ENCODE results near the gene TPRX2.
"Not testable (repeated sequence)": the region's sequence is repeated elsewhere in the genome, so short reads cannot be mapped to it uniquely, and the experiment has no call there.

Gene TPRX2

DNA sequence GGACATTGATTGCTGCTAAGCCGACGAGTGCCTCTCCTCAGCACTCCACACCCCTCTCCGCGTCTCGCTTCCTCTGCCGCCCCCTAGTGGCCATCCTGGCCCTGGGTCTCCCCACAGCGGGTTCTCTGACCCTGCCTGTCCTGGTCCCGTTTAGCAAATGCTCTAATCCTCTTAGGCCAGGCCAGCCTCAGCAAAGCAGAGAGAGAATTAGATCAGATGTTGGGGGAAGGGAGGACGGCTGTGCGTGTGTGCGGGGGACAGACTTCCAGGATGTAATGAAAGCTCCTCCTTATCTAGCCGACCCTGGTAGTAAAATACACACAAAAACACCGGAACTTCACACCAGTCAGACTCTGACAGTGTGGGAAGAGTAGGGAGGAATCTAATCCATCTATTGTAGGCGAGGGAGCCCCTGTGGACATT is 4.5 kb downstream of the TPRX2 start:
- no peak for FAIRE-seq

DNA sequence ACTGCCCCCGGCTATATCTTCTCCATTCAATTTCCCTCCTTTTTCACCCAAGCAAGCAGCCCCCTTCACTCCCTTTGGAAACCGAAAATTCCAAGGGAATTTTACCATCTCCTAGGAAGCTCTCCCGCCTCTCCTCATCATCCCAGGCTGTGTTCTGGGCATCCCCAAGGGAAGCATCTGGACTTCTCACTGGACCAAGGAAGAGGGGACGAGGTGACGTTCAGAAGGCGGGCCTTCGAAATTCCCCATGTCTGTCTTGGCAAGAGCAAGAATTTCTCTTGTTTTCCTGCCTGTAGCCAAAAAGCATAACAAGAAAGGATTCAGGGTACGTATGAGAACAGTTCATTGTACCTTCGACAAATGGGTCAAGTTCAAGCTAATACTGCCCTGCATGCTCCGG is 6.1 kb downstream of the TPRX2 start:
- FAIRE-seq: no peak

DNA sequence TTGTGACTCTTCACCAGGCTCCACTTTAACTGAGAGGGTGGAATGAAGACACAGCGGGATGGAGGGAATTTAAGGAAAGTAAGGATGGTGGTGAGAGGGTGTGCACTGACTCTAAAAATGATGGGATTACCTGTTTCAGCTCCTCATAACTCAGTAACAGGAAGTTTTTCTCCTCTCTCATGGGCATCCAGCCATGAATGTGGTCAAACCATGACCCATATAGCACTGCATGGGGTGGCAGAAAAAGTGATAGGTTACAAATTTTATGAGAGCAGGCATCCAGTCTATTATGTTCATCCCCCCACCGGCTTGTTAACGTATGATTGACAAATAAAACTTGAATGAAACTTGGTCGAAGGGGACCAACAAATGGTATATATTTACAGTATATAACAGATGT is 19.9 kb downstream of the TPRX2 start:
- FAIRE-seq: no peak

DNA sequence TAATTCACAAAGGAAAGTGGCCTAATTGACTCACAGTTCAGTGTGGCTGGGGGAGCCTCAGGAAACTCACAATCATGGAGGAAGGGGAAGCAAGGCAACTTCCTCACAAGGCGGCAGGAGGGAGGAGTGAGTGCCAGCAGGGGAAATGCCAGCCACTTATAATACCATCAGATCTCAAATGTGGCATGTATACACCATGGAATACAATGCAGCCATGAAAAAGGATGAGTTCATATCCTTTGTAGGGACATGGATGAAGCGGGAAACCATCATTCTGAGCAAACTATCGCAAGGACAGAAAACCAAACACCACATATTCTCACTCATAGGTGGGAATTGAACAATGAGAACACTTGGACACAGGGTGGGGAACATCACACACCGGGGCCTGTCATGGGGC is 20.4 kb downstream of the TPRX2 start:
- not testable (repeated sequence) for FAIRE-seq

DNA sequence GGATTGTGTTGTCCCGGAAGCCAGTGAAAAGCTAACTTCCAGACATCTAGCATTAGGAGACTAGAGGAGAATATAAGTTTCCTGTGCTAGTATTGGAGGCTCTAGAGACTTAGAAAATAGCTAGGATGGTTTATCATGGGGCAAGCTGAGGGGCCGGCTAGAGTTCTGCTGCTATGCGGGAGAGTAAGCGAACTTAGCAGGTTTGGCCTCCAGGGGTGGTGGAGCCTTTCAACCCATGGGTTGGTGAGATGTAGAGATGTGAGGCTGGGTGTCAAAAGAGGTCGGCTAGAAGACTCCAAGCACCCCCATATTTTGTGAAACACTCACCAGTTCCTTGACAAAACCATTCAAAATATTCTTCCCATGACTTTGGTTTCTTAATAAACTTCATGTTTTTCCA is 22.7 kb downstream of the TPRX2 start:
- no peak for FAIRE-seq

DNA sequence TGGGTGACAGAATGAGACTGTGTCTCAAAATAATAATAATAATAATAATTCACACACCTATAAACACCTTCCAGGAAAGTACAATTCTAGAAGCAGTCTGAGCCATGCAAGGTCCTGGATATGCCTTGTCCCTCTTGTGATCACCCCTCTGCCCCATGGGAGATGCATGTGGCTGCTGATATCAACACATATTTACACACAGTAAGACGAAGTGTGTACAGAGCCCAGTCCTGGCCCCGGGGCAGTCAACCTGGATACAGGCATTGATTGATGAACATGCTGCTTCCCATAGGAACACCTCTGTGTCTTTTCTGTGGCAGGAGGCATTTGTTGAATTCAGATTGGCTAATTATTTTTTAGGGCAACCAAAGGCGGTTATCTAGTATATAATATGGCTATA is 23.9 kb downstream of the TPRX2 start:
- FAIRE-seq: no peak

DNA sequence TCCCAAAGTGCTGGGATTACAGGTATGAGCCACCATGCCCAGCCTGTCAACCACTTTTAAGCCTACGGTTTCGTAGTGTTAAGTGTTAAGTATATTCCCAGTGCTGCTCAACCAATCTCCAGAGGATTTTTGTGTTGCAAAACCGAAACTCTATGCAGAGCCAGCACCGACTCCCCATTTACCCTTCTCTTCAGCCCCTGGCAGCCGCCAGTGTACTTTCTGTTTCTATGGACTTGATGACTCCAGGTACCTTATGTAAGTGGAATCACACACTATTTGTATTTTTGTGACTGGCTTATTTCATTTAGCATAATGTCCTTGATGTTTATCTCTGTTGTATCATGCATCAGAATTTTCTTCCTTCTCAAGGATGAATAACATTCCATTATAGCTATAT is 26.0 kb downstream of the TPRX2 start:
- no peak for FAIRE-seq

DNA sequence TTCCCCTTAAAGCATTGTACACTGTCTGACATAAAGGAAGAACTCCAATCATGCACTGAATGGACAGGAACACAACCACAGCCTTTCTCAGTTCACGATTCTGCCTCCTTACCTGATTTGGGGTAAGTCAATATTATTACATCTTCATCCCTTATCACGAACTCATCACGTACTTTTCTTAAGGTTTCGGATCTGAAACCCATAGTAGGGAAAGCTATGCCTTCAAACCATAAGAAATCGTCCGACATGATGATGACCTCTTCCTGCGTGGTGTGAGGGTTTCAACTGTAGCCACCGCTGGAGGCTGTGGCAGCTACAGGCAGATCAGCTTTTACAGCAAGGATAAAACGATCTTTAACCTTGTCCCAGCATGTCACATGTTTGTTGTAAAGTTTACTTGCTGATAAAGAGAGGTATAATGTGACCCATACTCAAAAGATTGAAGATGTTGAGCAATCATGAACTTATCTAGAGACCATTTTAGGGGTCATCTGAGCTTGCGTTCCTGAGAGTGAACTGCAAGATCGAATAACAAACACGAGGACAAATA is 27.1 kb downstream of the TPRX2 start, which contains the start of gene SULT2A1:
SULT2A1 (minus strand) TSS at position 306 of the 550 bp plus-strand sequence; CDS start at position 248, 58 bp downstream.
- FAIRE-seq: no peak

DNA sequence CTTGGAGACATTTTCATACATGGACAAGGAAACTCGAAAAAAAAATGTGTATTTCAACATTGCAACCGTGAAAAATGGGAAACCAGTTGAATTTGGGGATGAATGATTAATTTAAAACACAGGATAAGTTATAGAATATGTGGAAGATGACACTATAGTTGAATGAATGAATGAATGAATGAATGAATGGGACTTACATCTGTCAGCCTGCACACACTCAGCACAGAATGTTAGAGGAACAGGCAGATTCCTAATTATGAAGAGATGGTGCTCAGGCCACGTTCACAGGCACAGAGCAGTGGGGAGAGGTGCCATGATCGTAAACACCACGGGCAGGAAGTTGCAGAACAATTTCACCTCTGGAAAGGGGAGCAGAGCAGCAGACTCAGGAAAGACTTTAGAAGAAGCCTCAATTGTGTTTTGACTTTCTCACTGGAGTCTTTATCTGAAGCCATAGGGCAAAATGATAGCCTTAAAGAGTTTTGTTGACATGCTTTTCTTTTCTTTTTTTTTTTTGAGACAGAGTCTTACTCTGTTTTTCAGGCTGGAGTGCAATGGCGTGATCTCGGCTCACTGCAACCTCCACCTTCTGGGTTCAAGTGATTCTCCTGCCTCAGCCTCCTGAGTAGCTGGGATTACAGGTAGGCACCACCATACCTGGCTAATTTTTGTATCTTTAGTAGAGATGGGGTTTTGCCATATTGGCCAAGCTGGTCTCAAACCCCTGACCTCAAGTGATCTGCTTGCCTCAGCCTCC is 32.0 kb downstream of the TPRX2 start:
- no peak for FAIRE-seq

DNA sequence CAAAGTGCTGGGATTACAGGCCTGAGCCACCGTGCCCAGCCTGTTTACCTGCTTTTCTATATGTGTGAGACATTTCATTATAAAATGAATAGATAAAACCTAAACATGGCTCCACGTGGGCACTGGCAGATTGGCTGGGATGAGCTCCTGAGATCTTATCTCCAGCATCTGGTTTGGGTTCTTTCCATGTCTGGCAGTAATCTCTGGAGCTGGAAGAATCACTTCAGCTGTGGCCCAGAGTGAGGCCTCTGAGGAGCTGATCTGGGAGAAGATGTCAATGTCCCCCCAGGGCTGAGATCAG is 32.5 kb downstream of the TPRX2 start:
- FAIRE-seq: no peak

DNA sequence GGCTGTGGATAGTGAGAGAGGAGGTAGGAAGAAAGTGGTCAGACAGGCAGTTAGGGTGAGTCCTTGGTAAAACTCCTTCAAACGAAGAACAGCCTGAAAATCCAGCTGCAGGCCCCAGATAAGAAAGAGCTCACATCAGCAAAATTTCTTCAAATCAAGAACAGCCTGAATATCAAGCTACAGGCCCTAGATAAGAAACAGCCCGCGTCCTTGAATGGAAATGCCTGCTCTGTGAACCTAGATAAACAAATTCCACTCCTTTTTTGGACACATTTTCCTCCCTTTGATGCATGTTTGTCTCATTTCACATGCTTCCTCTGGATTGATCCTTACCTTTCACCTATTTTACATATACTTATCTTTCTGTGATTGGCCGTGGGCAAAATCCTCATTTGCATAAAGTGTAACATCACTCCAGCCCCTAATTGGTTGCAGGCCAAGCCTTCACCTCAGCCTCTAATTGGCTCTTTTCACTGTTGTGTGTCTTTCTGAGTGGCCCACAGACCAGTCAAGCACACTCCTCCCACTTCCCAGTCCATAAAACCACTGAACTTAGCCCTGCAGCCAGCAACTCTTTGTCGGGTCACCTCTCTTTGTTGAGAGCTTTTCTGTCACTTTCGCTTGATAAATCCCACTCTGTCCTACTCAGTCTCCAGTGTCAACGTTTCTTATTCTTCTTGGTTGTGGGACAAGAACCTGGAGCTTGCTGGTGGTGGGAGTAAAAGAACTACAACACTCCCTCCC is 33.1 kb downstream of the TPRX2 start:
- no peak for FAIRE-seq

DNA sequence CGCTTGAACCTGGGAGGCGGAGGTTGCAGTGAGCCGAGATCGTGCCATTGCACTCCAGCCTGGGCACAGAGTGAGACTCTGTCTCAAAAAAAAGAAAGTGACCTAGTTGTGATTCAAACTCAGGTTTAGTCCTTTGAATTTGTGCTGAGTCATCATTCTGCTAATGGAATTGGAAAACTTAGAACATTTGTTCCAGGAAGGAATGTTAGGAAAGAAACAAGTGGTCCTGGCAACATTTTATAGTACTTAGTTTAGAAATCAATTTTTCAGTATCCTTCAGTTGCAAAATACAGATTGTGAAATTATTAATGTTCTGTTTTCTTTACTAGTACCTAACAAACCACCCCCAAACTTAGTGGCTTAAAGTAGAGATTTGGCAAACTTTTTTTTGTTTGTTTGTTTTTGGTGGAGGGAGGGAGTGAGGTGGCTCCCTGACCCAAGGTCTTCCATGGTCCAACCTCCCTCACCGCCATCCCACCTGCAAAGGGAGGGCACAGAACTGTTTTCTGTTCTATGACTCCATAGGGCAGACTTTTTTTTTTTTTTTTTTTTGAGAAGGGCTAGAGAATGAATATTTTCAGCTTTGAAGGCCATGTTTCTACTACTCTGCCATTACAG is 36.2 kb downstream of the TPRX2 start:
- FAIRE-seq: no peak

DNA sequence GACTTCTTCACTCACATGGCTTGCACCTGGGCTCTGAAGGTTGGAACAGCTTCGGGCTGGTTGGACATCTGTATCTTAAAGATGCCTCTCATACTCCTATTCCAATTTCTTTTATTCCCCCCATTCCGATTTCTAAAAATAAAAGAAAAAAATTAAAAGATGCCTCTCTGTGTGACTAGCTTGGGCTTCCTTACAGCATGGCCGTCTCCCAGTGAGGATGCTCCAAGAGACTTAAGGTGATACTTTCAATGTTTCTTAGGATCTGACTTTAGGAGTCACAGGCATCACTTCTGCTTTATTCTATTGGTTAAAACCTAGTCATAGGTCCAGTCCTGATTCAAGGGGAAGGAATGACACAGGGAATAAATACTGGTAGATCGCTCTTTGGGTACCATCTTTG is 37.0 kb downstream of the TPRX2 start:
- FAIRE-seq: no peak

DNA sequence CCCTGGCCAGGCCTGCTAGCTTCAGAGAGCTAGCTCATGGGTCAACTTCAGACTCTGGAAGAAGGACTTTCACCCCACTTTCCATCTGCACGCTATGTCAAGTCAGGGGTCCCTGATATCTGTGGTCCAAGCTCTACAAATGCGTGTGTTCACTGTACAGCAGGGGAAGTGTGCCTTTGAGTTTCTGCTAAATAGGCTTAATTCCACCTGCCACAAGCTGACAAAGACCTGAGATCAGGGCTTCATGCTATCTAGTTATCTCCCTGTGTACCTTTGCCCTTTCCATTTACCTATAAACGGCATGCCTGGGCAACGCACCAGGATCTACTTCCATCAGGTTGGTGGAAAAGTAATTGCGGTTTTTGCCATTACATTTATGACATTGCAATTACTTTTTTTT is 37.7 kb downstream of the TPRX2 start:
- FAIRE-seq: no peak

DNA sequence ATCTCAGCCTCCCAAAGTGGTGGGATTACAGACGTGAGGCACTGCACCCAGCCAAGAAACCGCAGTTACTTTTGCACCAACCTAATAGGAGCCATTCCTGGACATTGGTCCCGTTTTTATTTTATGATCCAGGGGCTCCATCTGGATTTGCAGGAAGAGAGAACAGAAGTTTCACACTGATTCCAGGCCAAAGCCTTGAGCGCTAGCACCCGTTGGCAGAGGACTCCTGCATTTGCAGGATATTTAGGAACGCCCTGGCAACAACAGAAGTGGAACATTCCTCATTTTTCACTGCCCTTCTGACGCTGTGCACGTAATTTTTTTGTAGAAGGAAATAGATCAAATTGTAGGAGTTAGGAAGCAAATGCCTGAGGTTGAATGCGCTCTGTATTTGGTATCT is 38.8 kb downstream of the TPRX2 start:
- FAIRE-seq: no peak

DNA sequence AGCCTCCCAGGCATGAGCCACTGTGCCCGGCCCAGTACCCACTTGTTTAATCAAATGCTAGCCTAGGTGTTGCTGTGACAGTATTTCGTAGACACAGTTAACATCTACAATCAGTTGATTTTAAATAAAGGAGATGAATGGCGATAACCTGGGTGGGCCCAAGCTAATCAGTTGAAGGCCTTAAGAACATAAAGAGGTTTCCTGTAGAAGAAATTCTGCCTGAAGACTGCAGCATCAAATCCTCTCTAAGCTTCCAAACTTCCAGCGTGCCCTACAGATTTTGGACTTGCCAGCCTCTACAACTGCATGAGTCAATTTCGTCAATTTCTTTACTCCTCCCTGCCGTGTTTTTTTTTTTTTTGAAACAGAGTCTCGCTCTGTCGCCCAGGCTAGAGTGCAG is 40.3 kb downstream of the TPRX2 start:
- no peak for FAIRE-seq

DNA sequence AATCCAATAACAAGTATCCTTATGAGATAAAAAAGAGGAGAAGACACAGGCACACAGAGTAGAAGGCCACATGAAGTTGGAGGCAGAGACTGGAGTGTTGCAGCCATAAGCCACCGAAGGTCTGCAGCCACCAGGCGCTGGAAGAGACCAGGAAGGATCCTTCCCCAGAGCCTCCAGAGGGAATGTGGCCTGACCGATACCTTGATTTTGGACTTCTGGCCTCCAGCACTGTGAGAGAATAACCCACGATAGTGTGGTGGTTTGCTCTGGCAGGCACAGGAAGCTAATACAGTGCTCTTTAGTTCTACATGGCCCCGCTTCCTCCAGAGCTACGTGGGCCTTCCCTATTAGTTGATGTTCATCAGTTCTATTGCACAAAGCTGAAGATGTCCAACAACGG is 42.3 kb downstream of the TPRX2 start:
- FAIRE-seq: no peak

DNA sequence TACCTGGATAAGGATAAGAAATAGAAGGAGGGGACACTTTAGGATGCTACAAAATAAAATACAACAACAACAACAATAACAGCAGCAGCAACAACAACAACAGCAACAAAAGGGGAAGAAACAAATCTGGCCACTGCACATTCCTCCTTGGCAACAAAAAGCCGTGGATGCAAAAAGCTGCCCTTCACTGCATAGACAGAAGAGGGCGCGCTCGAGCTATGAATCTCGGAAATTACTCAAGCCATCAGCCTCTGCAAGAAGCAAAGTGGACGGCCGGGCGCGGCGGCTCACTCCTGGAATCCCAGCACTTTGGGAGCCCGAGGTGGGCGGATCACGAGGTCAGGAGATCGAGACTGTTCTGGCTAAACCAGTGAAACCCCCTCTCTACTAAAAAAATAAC is 50.3 kb downstream of the TPRX2 start:
- FAIRE-seq: not testable (repeated sequence)

DNA sequence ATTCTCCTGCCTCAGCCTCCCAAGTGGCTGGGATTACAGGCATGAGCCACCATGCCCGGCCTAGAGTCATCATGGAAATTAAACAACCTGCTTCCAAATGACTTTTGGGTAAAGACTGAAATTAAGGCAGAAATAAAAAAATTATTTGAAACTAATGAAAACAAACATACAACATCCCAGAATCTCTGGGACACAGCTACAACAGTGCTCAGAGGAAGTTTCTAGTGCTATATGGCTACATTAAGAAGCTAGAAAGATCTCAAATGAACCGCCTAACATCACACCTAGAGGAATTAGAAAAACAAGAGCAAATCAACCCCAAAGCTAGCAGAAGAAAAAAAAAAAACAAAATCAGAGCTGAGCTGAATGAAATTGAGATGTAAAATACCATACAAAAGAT is 51.2 kb downstream of the TPRX2 start:
- not testable (repeated sequence) for FAIRE-seq
